D721Med (cell line): Measurements from ENCODE around the gene RAB1B.

Experiments used
- DNase-seq: peaks from one replicate; pipeline ENCODE4 v3.0.0; 2011; ENCODE audit warnings: low spot score; ENCODE audit not compliant: insufficient read length
- FAIRE-seq: peaks from 2 replicates; lab custom pipeline; 2011; peaks lifted over from hg19 to GRCh38; lab: Jason Lieb, UNC
- TF ChIP-seq, protein P1 (sequence below): IDR thresholded peaks from 2 replicates; pipeline ENCODE4 v1.5.1; 2012; ENCODE audit warnings: mild to moderate bottlenecking, control low read depth; ENCODE audit not compliant: insufficient read depth; ENCODE audit errors: missing control alignments

Gene RAB1B

DNA sequence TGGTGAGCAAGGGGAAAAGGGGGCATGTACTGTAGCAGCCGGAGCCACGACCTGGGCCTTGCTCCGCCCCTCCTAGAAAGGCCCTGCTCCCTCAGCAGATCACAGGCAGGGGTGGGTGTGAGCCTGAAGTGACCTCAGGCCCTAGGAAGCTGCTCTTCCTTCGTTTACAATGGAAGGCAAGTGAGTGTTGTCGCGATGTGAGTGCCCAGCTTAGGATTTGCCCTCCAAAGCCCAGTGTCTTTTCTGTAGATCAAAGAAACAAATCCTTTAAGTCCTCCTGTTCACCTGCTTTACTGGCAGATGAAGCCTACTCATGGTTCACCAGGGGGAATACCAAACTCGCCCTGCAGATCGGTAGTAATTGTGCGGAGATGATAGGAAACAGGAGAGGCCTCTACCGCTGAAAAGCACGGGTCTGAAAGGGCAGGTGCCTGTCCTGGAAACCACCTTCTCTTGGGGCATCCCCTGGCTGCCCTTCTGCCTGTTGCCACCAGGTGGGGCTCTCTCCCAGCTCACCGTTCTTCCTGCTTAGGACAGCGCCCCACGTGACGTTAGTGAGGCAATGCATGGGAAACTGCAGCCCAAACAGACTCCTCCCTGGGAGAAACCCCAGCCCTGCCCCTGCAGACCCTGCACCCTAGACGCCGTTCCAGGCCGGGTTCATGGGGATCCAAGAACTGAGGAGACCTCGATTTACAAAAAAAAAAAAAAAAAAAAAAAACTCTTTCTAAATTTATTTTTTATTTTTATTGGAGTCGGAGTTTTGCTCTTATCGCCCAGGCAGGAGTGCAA lies 45.9 kb upstream of the RAB1B start:
- FAIRE-seq: no peak
- TF ChIP-seq, protein P1, sequence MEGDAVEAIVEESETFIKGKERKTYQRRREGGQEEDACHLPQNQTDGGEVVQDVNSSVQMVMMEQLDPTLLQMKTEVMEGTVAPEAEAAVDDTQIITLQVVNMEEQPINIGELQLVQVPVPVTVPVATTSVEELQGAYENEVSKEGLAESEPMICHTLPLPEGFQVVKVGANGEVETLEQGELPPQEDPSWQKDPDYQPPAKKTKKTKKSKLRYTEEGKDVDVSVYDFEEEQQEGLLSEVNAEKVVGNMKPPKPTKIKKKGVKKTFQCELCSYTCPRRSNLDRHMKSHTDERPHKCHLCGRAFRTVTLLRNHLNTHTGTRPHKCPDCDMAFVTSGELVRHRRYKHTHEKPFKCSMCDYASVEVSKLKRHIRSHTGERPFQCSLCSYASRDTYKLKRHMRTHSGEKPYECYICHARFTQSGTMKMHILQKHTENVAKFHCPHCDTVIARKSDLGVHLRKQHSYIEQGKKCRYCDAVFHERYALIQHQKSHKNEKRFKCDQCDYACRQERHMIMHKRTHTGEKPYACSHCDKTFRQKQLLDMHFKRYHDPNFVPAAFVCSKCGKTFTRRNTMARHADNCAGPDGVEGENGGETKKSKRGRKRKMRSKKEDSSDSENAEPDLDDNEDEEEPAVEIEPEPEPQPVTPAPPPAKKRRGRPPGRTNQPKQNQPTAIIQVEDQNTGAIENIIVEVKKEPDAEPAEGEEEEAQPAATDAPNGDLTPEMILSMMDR: peak; percentile 100
- DNase-seq: peak; percentile 82

- DNase-seq (no peak), FAIRE-seq (no peak)
- TF ChIP-seq, protein P1: no peak
Measured at GRCh38 chr11:66224226-66224855, 44.1 kb upstream of the RAB1B start.

- TF ChIP-seq, protein P1: no peak
- FAIRE-seq (no peak), DNase-seq (no peak)
Measured at GRCh38 chr11:66225066-66225465, 43.4 kb upstream of the RAB1B start.

- TF ChIP-seq, protein P1: no peak
Measured at GRCh38 chr11:66226101-66226500, 42.3 kb upstream of the RAB1B start.

DNA sequence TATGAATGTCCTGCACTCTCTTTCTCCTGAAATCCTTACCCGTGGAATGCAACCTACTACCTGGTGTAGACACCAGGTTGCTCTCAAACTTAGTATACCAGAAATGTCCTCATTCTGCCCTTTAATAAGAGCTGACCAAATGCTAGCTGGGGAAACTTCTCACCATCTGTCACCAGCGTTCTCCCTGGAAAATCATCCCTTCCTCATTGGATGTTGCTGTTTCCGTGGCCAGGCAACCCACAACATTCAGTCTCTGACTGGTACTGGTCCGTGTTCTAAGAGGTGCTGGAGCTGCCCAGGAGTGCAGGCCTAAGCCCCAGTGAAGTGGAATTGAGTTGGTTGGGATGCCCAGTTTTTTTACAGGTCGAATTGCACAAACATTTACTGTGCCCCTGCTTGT lies 40.7 kb upstream of the RAB1B start:
- FAIRE-seq: no peak
- TF ChIP-seq, protein P1: no peak
- no peak for DNase-seq

More at GRCh38 chr11:66226101-66226500, 42.3 kb upstream of the RAB1B start:
- FAIRE-seq (no peak), DNase-seq (no peak)

GRCh38 chr11:66228521-66228920 lies 39.9 kb upstream of the RAB1B start:
- DNase-seq (no peak), FAIRE-seq (no peak)
- TF ChIP-seq, protein P1: no peak

DNA sequence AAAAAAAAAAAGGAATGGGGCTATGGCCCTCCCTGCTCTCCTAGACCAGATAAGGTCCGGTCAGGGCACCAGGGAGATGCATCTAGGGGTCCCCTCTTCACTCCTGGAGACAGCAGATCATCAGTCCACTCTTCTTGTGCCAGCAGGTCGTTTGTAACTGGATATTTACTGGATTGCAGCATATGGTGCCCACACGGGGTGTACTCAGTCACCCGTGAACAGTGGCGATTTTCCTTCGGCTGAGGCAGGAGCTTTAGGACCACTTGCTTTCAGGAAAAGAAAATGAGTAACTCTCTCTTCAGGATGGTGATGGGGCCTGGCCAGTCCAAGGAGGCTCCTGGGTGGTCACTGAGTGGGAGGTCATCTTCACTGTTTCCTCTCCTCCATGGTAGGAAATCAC lies 38.3 kb upstream of the RAB1B start:
- TF ChIP-seq, protein P1: no peak
- no peak for DNase-seq
- no peak for FAIRE-seq
